GM12878 (cell line): ENCODE measurements around the gene GRK5. TPM values are rescaled to one million over a fixed set of nuclear protein-coding genes. Genes with fewer than 3 reads are reported as not detected.

ENCODE experiments used
- ATAC-seq: fragments of 200-7000 bp; cut with Tn5 transposase; 3 replicates; pipeline ENCODE4 v1.9.1; 2020; ENCODE audit warnings: mild to moderate bottlenecking, moderate library complexity
- BruUV-seq: library from RNA; stranded (reverse); fragments of 400-500 nt; replicated peaks from 2 replicates; lab custom pipeline; 2021; lab: Mats Ljungman, UMichigan
- CTCF ChIA-PET: fragments of 300-600 bp; sonication (Branson Sonifier 250); formaldehyde crosslinking; extraction: SDS; loops from one replicate; lab custom pipeline; 2021; ENCODE audit warnings: inconsistent platforms; lab: Yijun Ruan, JAX
- POLR2A ChIA-PET: fragments of 350-600 bp; formaldehyde crosslinking; extraction: SDS; loops from one replicate; lab custom pipeline; 2021; ENCODE audit warnings: inconsistent platforms; lab: Charles Lee
- RAD21 ChIA-PET: fragments of 300-600 bp; sonication (Branson Sonifier 250); formaldehyde crosslinking; loops from one replicate; lab custom pipeline; 2023; ENCODE audit warnings: antibody characterized with exemption; ENCODE audit not compliant: unreplicated experiment; lab: Charles Lee
- SMC1A ChIA-PET: fragments of 300-600 bp; sonication (Branson Sonifier 250); formaldehyde crosslinking; loops from one replicate; lab custom pipeline; 2023; ENCODE audit not compliant: unreplicated experiment, uncharacterized antibody; lab: Charles Lee
- DNase-seq: peaks from one replicate; pipeline ENCODE4 v3.0.0-alpha.2; 2011; ENCODE audit warnings: low read depth, low spot score
- FAIRE-seq: peaks from 3 replicates; lab custom pipeline; 2011; peaks lifted over from hg19 to GRCh38; lab: Jason Lieb, UNC
- H2AFZ ChIP-seq: 2 replicates; pipeline ENCODE4 v1.6.0; 2011; ENCODE audit warnings: low read depth, low read length, control low read depth; ENCODE audit not compliant: control insufficient read depth
- H3K27ac ChIP-seq: 2 replicates; pipeline ENCODE4 v1.5.1; 2011; ENCODE audit warnings: control low read depth; ENCODE audit not compliant: control insufficient read depth, insufficient read depth
- H3K27me3 ChIP-seq, 2 experiments: replicated peaks in 1 of 2; 2 replicates each; pipeline versions ENCODE4 v1.6.0 to v1.6.1; 2011; ENCODE audit warnings: low read length in 1 of 2; ENCODE audit not compliant: control insufficient read depth in 2 of 2, insufficient read depth in 2 of 2
- H3K36me3 ChIP-seq, 2 experiments: 2 replicates each; pipeline ENCODE4 v1.5.1; 2011; ENCODE audit warnings: low read length in 1 of 2; ENCODE audit not compliant: control insufficient read depth in 2 of 2, insufficient read depth in 2 of 2
- H3K4me1 ChIP-seq: 2 replicates; pipeline ENCODE4 v1.6.1; 2011; ENCODE audit warnings: mild to moderate bottlenecking, low read length, moderate library complexity, mixed read lengths; ENCODE audit not compliant: control insufficient read depth, insufficient read depth
- H3K4me2 ChIP-seq: 2 replicates; pipeline ENCODE4 v1.6.0; 2011; ENCODE audit warnings: control low read depth; ENCODE audit not compliant: control insufficient read depth, insufficient read depth
- H3K4me3 ChIP-seq: fragments of 200-600 bp; sonication (generic); 2 replicates; pipeline ENCODE4 v1.5.1; 2016
- H3K79me2 ChIP-seq: 2 replicates; pipeline ENCODE4 v1.6.0; 2011; ENCODE audit warnings: low read length; ENCODE audit not compliant: control insufficient read depth, insufficient read depth
- H3K9ac ChIP-seq: 2 replicates; pipeline ENCODE4 v1.8.0; 2011; ENCODE audit warnings: low read length, control low read depth, mixed read lengths; ENCODE audit not compliant: control insufficient read depth, insufficient read depth
- H3K9me3 ChIP-seq: replicated peaks from 3 replicates; pipeline ENCODE4 v1.5.1; 2011; ENCODE audit warnings: mild to moderate bottlenecking, low read length; ENCODE audit not compliant: control insufficient read depth, insufficient read depth
- H4K20me1 ChIP-seq: 2 replicates; pipeline ENCODE4 v1.6.0; 2011; ENCODE audit not compliant: control insufficient read depth, insufficient read depth
- EGR1 ChIP-seq, 2 experiments: IDR thresholded peaks; 1 replicate in 1 of 2; 2 replicates in 1 of 2; pipeline ENCODE4 v1.6.1; 2011 to 2012; ENCODE audit warnings: low read depth in 2 of 2, low read length in 2 of 2, borderline replicate concordance in 1 of 2, mild to moderate bottlenecking in 1 of 2, moderate library complexity in 1 of 2
- FOXM1 ChIP-seq: IDR thresholded peaks from 2 replicates; pipeline ENCODE4 v1.6.1; 2012; ENCODE audit warnings: low read depth, mild to moderate bottlenecking, inconsistent platforms, low read length, moderate library complexity
- GABPA ChIP-seq: IDR thresholded peaks from 2 replicates; pipeline ENCODE4 v1.6.1; 2014; ENCODE audit warnings: antibody characterized with exemption, low read depth, mild to moderate bottlenecking, inconsistent platforms
- HCFC1 ChIP-seq: fragments of 150-350 bp; IDR thresholded peaks from 2 replicates; pipeline ENCODE4 v1.6.1; 2014; ENCODE audit warnings: low read length
- IKZF1 ChIP-seq: fragments of 450-650 bp; conservative IDR thresholded peaks from 2 replicates; pipeline ENCODE4 v1.6.1; 2017; ENCODE audit warnings: antibody characterized with exemption, mild to moderate bottlenecking
- KDM1A ChIP-seq: fragments of 200-600 bp; sonication (generic); IDR thresholded peaks from 2 replicates; pipeline ENCODE4 v1.6.1; 2016; ENCODE audit warnings: borderline replicate concordance
- NR2F1 ChIP-seq: fragments of 450-650 bp; conservative IDR thresholded peaks from 2 replicates; pipeline ENCODE4 v1.6.1; 2017; ENCODE audit warnings: mild to moderate bottlenecking
- RELA ChIP-seq: fragments of 450-650 bp; IDR thresholded peaks from 2 replicates; pipeline ENCODE4 v1.8.0; 2014; ENCODE audit warnings: borderline replicate concordance; ENCODE audit not compliant: partially characterized antibody
- RFX5 ChIP-seq: IDR thresholded peaks from 2 replicates; pipeline ENCODE4 v1.6.1; 2011; ENCODE audit warnings: low read depth, low read length, improper control_type of control experiment
- SMAD1 ChIP-seq: fragments of 450-650 bp; IDR thresholded peaks from 2 replicates; pipeline ENCODE4 v1.6.1; 2018; ENCODE audit warnings: mild to moderate bottlenecking, low read depth; ENCODE audit not compliant: partially characterized antibody
- SUPT20H ChIP-seq: IDR thresholded peaks from 2 replicates; pipeline ENCODE4 v1.6.1; 2011; ENCODE audit warnings: low read depth, mild to moderate bottlenecking, low read length, moderate library complexity, borderline replicate concordance; ENCODE audit not compliant: control insufficient read depth
- ZSCAN29 ChIP-seq: fragments of 450-650 bp; IDR thresholded peaks from 2 replicates; pipeline ENCODE4 v1.6.1; 2017; ENCODE audit warnings: mild to moderate bottlenecking, moderate library complexity
- ZZZ3 ChIP-seq: IDR thresholded peaks from 2 replicates; pipeline ENCODE4 v1.6.1; 2011; ENCODE audit warnings: low read depth; ENCODE audit not compliant: control insufficient read depth, insufficient read length
- WGBS: methylation state at CpG from one replicate; pipeline ENCODE4 v1.1.6; 2016; ENCODE audit warnings: low lambda C conversion rate; ENCODE audit not compliant: insufficient replicate concordance, insufficient coverage; ENCODE audit errors: missing lambda C conversion rate; 5-methylcytosine and 5-hydroxymethylcytosine counted together
- in situ Hi-C: fragments of 300-500 bp; cut with MboI; formaldehyde crosslinking; loops from 9 replicates; pipeline ENCODE4 v1.14.3; 2018; ENCODE audit warnings: mixed read lengths
- intact Hi-C: fragments of 100-400 bp; cut with micrococcal nuclease; formaldehyde crosslinking; loops from one replicate; pipeline ENCODE4 v1.14.2; 2022; ENCODE audit not compliant: unreplicated experiment
- polyA plus RNA-seq, 11 experiments: library from polyadenylated mRNA; depleted of rRNA in 4 of 11; unstranded in 6 of 11; stranded (reverse) in 5 of 11; fragments of >200 nt; fragmentation: Nextera tagmentation in 4 of 11; fragmentation: Illumina TruSeq in 1 of 11; extraction: Ambion mirVana in 4 of 11; extraction: Trizol in 1 of 11; gene quantifications; 1 replicate in 1 of 11; 2 replicates in 10 of 11; pipeline versions ENCODE4 v1.2.1 to v1.2.3, GENCODE V29; 2011 to 2016; ENCODE audit warnings: inconsistent platforms in 2 of 11, missing spikeins in 2 of 11, low read depth in 1 of 11
- total RNA-seq, 4 experiments: library from RNA; depleted of rRNA in 3 of 4; stranded (reverse); fragments of >200 nt in 3 of 4; fragmentation: Illumina TruSeq in 1 of 4; extraction: Trizol in 1 of 4; gene quantifications; 2 replicates each; pipeline versions ENCODE4 v1.2.1 to v1.2.3, GENCODE V29; 2013 to 2021
- TF ChIP-seq, protein P1 (sequence below): fragments of 450-650 bp; formaldehyde crosslinking; IDR thresholded peaks from 2 replicates; pipeline ENCODE4 v1.5.0; 2022; ENCODE audit warnings: mild to moderate bottlenecking, missing genetic modification characterization

The GRK5 gene
- total and polyA plus RNA-seq, 10 of the 15 experiments (the other 5 are each of a cell fraction or from before 2014, with no cell fraction given), result 0.11 to 22.1 (median 10.0) TPM

- H3K4me2 ChIP-seq, result no peak overlapping the region
- SMC1A ChIA-PET, result no interaction called here
- peaks cover 0 to 3% of the 10 kb centered on the region in 2 experiments; a peak in 1 of 4 replicates for H3K36me3 ChIP-seq
- H3K27me3 ChIP-seq, result no peaks in the 10 kb centered on the region
- RAD21 ChIA-PET, result no interaction called here
- no peak for FAIRE-seq
- WGBS, result 98% methylated on average over 6 of the region's 7 CpGs
- H3K9me3 ChIP-seq, result no peaks in the 10 kb centered on the region
- TF ChIP-seq RFX5, result no peak
- H4K20me1 ChIP-seq, result peaks cover 5% of the 10 kb centered on the region
- in situ Hi-C loops (no loop called here), intact Hi-C loops (no loop called here)
- no peaks in the 10 kb centered on the region; the same call in none of the 2 replicates for H3K79me2 ChIP-seq
- H3K4me3 ChIP-seq, result no peak overlapping the region
- no peak overlapping the region for H2AFZ ChIP-seq
- BruUV-seq, result no TSS peak
- POLR2A ChIA-PET, result interaction anchor here (0.6 kb wide), 1 partner anchor 42 kb away, joined by 6 read pairs; no protein-coding TSS in a partner anchor
- ATAC-seq, result no peak
- no peak overlapping the region for H3K27ac ChIP-seq
- CTCF ChIA-PET, result no interaction called here
- no peak overlapping the region for H3K9ac ChIP-seq
- H3K4me1 ChIP-seq, result peaks cover 36% of the 10 kb centered on the region
- no peak for DNase-seq
Measured at GRCh38 chr10:119375574-119376272, 168.4 kb downstream of the GRK5 start.

DNA sequence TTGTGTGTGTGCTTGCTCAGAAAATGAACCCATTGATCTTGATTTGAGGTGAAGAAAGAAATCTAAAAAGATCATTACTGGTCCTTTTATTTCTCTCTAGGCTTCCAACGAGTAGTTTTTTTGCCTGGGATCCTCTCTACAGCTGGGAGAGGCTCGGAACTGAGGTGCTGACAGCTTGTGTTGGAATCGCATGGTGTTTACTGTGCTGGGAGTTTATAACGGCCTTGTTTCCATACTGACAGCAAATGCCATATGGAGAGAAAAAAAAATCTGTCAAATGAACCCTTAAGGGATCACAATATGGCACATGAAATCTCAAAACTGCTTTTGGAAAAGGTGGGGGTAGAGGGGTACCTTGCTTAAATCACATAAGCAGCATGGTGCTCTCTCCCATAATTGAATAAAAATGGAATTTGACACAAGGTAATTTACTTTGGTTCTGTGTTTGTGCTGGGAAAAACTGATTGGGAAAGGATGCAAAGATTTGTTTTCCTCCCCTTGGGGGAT is 170.1 kb downstream of the GRK5 start:
- SMC1A ChIA-PET, result no interaction called here
- CTCF ChIA-PET, result no interaction called here
- no peak for DNase-seq
- Histone ChIP-seq H3K9me3 (no peaks in the 10 kb centered on the region), H3K4me3 (no peak overlapping the region), H2AFZ (no peak overlapping the region), H3K36me3 (peaks cover 1 to 3% of the 10 kb centered on the region in 2 experiments; a peak in 2 of 4 replicates), H3K79me2 (no peaks in the 10 kb centered on the region; the same call in none of the 2 replicates), H4K20me1 (peaks cover 5% of the 10 kb centered on the region), H3K4me1 (peaks cover 20% of the 10 kb centered on the region), H3K4me2 (no peak overlapping the region), H3K27me3 (no peaks in the 10 kb centered on the region), H3K27ac (no peak overlapping the region), H3K9ac (no peak overlapping the region)
- intact Hi-C loops (no loop called here), in situ Hi-C loops (no loop called here)
- POLR2A ChIA-PET, result no interaction called here
- 90% methylated on average over 4 of the region's 4 CpGs for WGBS
- no TSS peak for BruUV-seq
- RAD21 ChIA-PET, result no interaction called here
- FAIRE-seq, result no peak
- no peak for ATAC-seq
- no peak for TF ChIP-seq GABPA
- TF ChIP-seq ZSCAN29, result no peak
- TF ChIP-seq, protein P1, sequence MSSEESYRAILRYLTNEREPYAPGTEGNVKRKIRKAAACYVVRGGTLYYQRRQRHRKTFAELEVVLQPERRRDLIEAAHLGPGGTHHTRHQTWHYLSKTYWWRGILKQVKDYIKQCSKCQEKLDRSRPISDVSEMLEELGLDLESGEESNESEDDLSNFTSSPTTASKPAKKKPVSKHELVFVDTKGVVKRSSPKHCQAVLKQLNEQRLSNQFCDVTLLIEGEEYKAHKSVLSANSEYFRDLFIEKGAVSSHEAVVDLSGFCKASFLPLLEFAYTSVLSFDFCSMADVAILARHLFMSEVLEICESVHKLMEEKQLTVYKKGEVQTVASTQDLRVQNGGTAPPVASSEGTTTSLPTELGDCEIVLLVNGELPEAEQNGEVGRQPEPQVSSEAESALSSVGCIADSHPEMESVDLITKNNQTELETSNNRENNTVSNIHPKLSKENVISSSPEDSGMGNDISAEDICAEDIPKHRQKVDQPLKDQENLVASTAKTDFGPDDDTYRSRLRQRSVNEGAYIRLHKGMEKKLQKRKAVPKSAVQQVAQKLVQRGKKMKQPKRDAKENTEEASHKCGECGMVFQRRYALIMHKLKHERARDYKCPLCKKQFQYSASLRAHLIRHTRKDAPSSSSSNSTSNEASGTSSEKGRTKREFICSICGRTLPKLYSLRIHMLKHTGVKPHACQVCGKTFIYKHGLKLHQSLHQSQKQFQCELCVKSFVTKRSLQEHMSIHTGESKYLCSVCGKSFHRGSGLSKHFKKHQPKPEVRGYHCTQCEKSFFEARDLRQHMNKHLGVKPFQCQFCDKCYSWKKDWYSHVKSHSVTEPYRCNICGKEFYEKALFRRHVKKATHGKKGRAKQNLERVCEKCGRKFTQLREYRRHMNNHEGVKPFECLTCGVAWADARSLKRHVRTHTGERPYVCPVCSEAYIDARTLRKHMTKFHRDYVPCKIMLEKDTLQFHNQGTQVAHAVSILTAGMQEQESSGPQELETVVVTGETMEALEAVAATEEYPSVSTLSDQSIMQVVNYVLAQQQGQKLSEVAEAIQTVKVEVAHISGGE (CRISPR knock-in tag), result no peak
- TF ChIP-seq KDM1A, result no peak
- no peak for TF ChIP-seq ZZZ3
- TF ChIP-seq SUPT20H, result no peak
- no peak for TF ChIP-seq NR2F1
- TF ChIP-seq RELA, result no peak
- TF ChIP-seq FOXM1, result no peak
- TF ChIP-seq IKZF1, result no peak
- TF ChIP-seq HCFC1, result no peak
- TF ChIP-seq EGR1 (IDR thresholded peaks at IDR 0.05; ENCODE audit: borderline replicate concordance in 1 of 2, low read depth in 2 of 2, low read length in 2 of 2), result no peak
- TF ChIP-seq SMAD1, result no peak
